ENCODE results near the gene ATIC. TPM values are rescaled to one million over a fixed set of nuclear protein-coding genes. Genes with fewer than 3 reads are reported as not detected.

The ATIC gene
- total and polyA plus RNA-seq, 2 of the 8 experiments (the other 6 are each of a cell fraction or from before 2014, with no cell fraction given): 139 to 319 TPM

GRCh38 chr2:215270118-215270451, 41.8 kb upstream of the ATIC start:
- H3K4me1 ChIP-seq (replicated peaks in 1 of 4; ENCODE audit: control insufficient read depth in 3 of 4, insufficient read depth in 4 of 4, low read length in 3 of 4): peaks cover 0 to 6% (median 2%) of the 10 kb centered on the region in 4 experiments; a peak in 2 of 7 replicates
- no peaks in the 10 kb centered on the region for H3K79me2 ChIP-seq (ENCODE audit: control insufficient read depth in 1 of 2, insufficient read depth in 2 of 2, low read length in 2 of 2)
- FAIRE-seq (no peak), DNase-seq (ENCODE audit: low read depth in 1 of 2, low spot score in 2 of 2) (no peak)
- CTCF ChIA-PET (ENCODE audit: partially characterized antibody): interaction anchor here (0.6 to 1.6 kb wide), 33 partner anchors 9 to 1983 kb away, joined by 3 to 7 read pairs (median 3); no protein-coding TSS in a partner anchor
- no peaks in the 10 kb centered on the region for H3K23me2 ChIP-seq (ENCODE audit: low read depth, low read length)
- H2AK5ac ChIP-seq (ENCODE audit: low read depth, low read length): no peak overlapping the region
- H3K14ac ChIP-seq (ENCODE audit: insufficient read length): no peak overlapping the region
- H3K23ac ChIP-seq (ENCODE audit: insufficient read length): no peak overlapping the region
- POLR2A ChIA-PET (ENCODE audit: partially characterized antibody): no interaction called here
- H3K9me3 ChIP-seq (ENCODE audit: insufficient read depth in 2 of 2, low read depth in 1 of 2, low read length in 1 of 2): no peaks in the 10 kb centered on the region
- no peak overlapping the region for H3K56ac ChIP-seq (replicated peaks; ENCODE audit: insufficient read length, low read depth, low read length)
- 65% methylated on average over 4 of the region's 4 CpGs; no CpG with 5 or more reads in 1 of the 2 experiments for WGBS, 2 experiments (ENCODE audit: extremely low coverage in 1 of 2, insufficient coverage in 1 of 2, insufficient read length in 1 of 2, insufficient replicate concordance in 2 of 2, low coverage in 1 of 2, low lambda C conversion rate in 2 of 2, missing lambda C conversion rate in 1 of 2)
- H4K91ac ChIP-seq (replicated peaks; ENCODE audit: insufficient read length, low read length): no peak overlapping the region
- H3K36me3 ChIP-seq (ENCODE audit: control insufficient read depth in 2 of 4, insufficient read depth in 4 of 4, low read length in 3 of 4): no peaks in the 10 kb centered on the region
- no peaks in the 10 kb centered on the region for H4K20me1 ChIP-seq (replicated peaks in 1 of 2; ENCODE audit: control insufficient read depth in 1 of 2, insufficient read depth in 2 of 2, low read length in 2 of 2)
- H3K4me2 ChIP-seq (ENCODE audit: insufficient read depth in 1 of 2, low read depth in 2 of 2, low read length in 2 of 2): no peak overlapping the region
- H2BK15ac ChIP-seq (ENCODE audit: low read length): no peak overlapping the region
- no peak overlapping the region for H3K4me3 ChIP-seq (ENCODE audit: extremely low read depth in 1 of 4, insufficient read depth in 2 of 4, low read depth in 3 of 4, low read length in 4 of 4)
- no peak overlapping the region for H3K27ac ChIP-seq (ENCODE audit: low read depth, low read length)
- H2BK120ac ChIP-seq (replicated peaks; ENCODE audit: low read depth, low read length): no peak overlapping the region
- no peak overlapping the region for H2BK5ac ChIP-seq (ENCODE audit: low read depth, low read length)
- no peak overlapping the region for H3K9ac ChIP-seq (replicated peaks in 1 of 4; ENCODE audit: extremely low read depth in 1 of 4, low read depth in 3 of 4, low read length in 3 of 4)
- no peak overlapping the region for H2BK20ac ChIP-seq (ENCODE audit: low read length)
- no peak for TF ChIP-seq CBX8 (IDR thresholded peaks at IDR 0.05; ENCODE audit: borderline replicate concordance, low read depth, low read length)
- TF ChIP-seq ZNF274 (IDR thresholded peaks at IDR 0.05; ENCODE audit: borderline replicate concordance, extremely low read depth, low read length): no peak
- no peak for TF ChIP-seq ATF2 (IDR thresholded peaks at IDR 0.05; ENCODE audit: low read length)
- TF ChIP-seq MAFK (IDR thresholded peaks at IDR 0.05; ENCODE audit: low read depth, low read length): no peak
- no peak for TF ChIP-seq PHF8 (conservative IDR thresholded peaks at IDR 0.05; ENCODE audit: low read depth, low read length)
- TF ChIP-seq POU5F1 (IDR thresholded peaks at IDR 0.05; ENCODE audit: low read depth, low read length): no peak
- TF ChIP-seq CTBP2 (IDR thresholded peaks at IDR 0.05; ENCODE audit: borderline replicate concordance, insufficient read depth, insufficient read length, low read length): no peak
- no peak for TF ChIP-seq JUND (IDR thresholded peaks at IDR 0.05; ENCODE audit: low read length)
- no peak for TF ChIP-seq POLR2AphosphoS5 (IDR thresholded peaks at IDR 0.05; ENCODE audit: low read depth, low read length)
- no peak for TF ChIP-seq JUN (IDR thresholded peaks at IDR 0.05; ENCODE audit: low read depth, low read length)
- no peak for TF ChIP-seq EZH2 (IDR thresholded peaks at IDR 0.05; ENCODE audit: low read depth, low read length, severe bottlenecking)
- no peak for TF ChIP-seq BCL11A (IDR thresholded peaks at IDR 0.05; ENCODE audit: low read depth in 2 of 2, low read length in 2 of 2)
- no peak for TF ChIP-seq TEAD4 (IDR thresholded peaks at IDR 0.05; ENCODE audit: low read depth, low read length)
- no peak overlapping the region for H2AFZ ChIP-seq (ENCODE audit: low read length)
- H3K18ac ChIP-seq (ENCODE audit: extremely low read depth, low read length): no peak overlapping the region
- no peaks in the 10 kb centered on the region for H3K79me1 ChIP-seq (ENCODE audit: low read depth, low read length)
- H4K8ac ChIP-seq (ENCODE audit: extremely low read depth, insufficient read depth, low read length): no peak overlapping the region
- H3K4ac ChIP-seq (replicated peaks; ENCODE audit: insufficient read length, low read depth, low read length): no peak overlapping the region
- H3K27me3 ChIP-seq (replicated peaks in 1 of 4; ENCODE audit: control insufficient read depth in 3 of 4, extremely low read depth in 1 of 4, insufficient read depth in 3 of 4, low read length in 3 of 4): no peaks in the 10 kb centered on the region
- H2BK12ac ChIP-seq (ENCODE audit: low read depth, low read length): no peak overlapping the region
- H4K5ac ChIP-seq (ENCODE audit: insufficient read length, low read depth, low read length): no peak overlapping the region
